ENCODE data around the gene MUC20. TPM values are rescaled to one million over a fixed set of nuclear protein-coding genes. Genes with fewer than 3 reads are reported as not detected.
A peak's percentile ranks its signal among the peaks of the same experiment; 100 is the strongest.

Gene MUC20
- total and polyA plus RNA-seq, 2 donors (not counting 1 experiment from before 2014, with no cell fraction given): 0.54 to 0.66 TPM

DNA sequence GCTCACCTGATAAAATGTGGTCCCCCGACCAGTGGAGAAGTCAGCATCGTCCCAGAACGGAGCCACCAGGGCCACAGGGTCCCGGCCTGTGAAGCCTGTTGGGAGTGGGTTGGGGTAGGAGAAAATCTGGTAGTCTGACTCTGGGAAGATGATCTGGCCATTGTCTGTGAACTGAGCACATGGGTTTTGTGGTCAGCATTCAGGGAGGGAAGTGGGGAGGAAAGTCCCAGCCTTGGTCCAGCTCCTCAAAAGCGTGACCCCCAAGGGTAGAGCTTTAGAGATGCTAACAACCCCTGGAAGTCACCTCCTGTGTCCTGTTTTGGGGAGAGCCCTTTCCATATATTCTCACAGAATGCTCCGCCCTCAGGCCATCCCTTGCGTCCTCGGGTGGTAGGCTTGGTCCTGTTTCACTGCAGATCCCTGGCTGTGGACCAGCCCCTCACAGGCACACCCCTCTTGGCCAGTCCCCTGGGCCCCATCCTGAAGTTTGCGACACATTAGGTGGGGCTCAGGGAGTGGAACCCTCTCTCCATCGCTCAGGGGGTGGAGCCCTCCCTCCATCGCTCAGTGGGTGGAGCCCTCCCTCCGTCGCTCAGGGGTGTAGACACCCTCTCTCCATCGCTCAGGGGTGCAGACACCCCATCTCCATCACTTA lies 51.0 kb downstream of the MUC20 start:
- no peak overlapping the region for H2AFZ ChIP-seq (ENCODE audit: low read length)
- no peaks in the 10 kb centered on the region for H3K4me1 ChIP-seq (ENCODE audit: control insufficient read depth, extremely low read depth, insufficient read depth, low read length)
- H3K27me3 ChIP-seq (ENCODE audit: control insufficient read depth, insufficient read depth, low read length): no peaks in the 10 kb centered on the region
- H3K27ac ChIP-seq (ENCODE audit: insufficient read depth, low read length): no peak overlapping the region
- H3K4me2 ChIP-seq (ENCODE audit: extremely low read depth, insufficient read depth, low read length): no peak overlapping the region
- no peaks in the 10 kb centered on the region for H3K9me3 ChIP-seq (ENCODE audit: control insufficient read depth, insufficient read depth, low read depth, low read length)
- no peaks in the 10 kb centered on the region for H3K36me3 ChIP-seq (ENCODE audit: control insufficient read depth, insufficient read depth, low read length)
- TF ChIP-seq EZH2 (IDR thresholded peaks at IDR 0.05; ENCODE audit: low read length, missing control alignments): no peak
- TF ChIP-seq, protein P1, sequence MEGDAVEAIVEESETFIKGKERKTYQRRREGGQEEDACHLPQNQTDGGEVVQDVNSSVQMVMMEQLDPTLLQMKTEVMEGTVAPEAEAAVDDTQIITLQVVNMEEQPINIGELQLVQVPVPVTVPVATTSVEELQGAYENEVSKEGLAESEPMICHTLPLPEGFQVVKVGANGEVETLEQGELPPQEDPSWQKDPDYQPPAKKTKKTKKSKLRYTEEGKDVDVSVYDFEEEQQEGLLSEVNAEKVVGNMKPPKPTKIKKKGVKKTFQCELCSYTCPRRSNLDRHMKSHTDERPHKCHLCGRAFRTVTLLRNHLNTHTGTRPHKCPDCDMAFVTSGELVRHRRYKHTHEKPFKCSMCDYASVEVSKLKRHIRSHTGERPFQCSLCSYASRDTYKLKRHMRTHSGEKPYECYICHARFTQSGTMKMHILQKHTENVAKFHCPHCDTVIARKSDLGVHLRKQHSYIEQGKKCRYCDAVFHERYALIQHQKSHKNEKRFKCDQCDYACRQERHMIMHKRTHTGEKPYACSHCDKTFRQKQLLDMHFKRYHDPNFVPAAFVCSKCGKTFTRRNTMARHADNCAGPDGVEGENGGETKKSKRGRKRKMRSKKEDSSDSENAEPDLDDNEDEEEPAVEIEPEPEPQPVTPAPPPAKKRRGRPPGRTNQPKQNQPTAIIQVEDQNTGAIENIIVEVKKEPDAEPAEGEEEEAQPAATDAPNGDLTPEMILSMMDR (conservative IDR thresholded peaks at IDR 0.05 in 1 of 2, IDR thresholded peaks at IDR 0.05 in 1 of 2; ENCODE audit: low read depth in 1 of 2, low read length in 2 of 2): no peak
- no peak overlapping the region for H3K4me3 ChIP-seq (replicated peaks in 1 of 4; ENCODE audit: control extremely low read depth in 1 of 4, insufficient read depth in 1 of 4, low read depth in 3 of 4, low read length in 4 of 4)
- DNase-seq (ENCODE audit: low read depth in 2 of 2): no peak
- H3K9ac ChIP-seq (ENCODE audit: insufficient read depth, low read length): no peak overlapping the region
- H3K79me2 ChIP-seq (ENCODE audit: control insufficient read depth, insufficient read depth, low read length): no peaks in the 10 kb centered on the region
- H4K20me1 ChIP-seq (ENCODE audit: control insufficient read depth, extremely low read depth, insufficient read depth, low read length): no peaks in the 10 kb centered on the region

DNA sequence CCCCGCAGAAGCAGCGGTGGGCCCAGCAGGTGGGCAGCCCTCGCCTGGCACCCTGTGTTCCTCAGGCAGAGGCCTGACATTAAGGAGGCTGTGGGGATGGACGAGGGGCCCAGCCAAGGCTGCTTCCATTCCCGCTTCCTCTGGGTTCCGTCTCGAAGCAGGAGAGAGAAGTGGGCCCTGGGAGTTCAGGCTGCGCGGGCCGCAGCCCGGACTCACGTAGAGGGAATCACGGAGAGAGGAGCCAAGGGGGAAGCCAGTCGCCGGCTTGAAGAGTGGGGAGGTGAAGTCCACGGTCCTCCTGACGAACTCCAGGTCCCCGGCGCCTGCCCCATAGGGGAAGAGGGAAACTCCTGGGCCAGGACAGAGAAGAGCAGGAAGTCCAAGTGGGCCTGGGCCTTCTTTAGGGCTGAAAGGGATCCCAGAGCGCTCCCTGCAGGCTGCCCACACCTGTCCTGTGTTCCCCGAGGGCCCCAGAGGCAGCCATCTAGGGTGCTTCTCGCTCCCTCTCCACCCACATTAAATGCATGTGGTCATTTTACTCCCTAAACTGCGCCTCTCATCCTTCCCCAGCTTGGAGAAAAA lies 53.3 kb downstream of the MUC20 start:
- no peak overlapping the region for H3K4me3 ChIP-seq (replicated peaks in 1 of 4; ENCODE audit: control extremely low read depth in 1 of 4, insufficient read depth in 1 of 4, low read depth in 3 of 4, low read length in 4 of 4)
- H3K4me1 ChIP-seq (ENCODE audit: control insufficient read depth, extremely low read depth, insufficient read depth, low read length): no peaks in the 10 kb centered on the region
- TF ChIP-seq, protein P1 (conservative IDR thresholded peaks at IDR 0.05 in 1 of 2, IDR thresholded peaks at IDR 0.05 in 1 of 2; ENCODE audit: low read depth in 1 of 2, low read length in 2 of 2): no peak
- TF ChIP-seq EZH2 (IDR thresholded peaks at IDR 0.05; ENCODE audit: low read length, missing control alignments): no peak
- DNase-seq (ENCODE audit: low read depth in 2 of 2): no peak
- no peaks in the 10 kb centered on the region for H3K27me3 ChIP-seq (ENCODE audit: control insufficient read depth, insufficient read depth, low read length)
- no peaks in the 10 kb centered on the region for H3K36me3 ChIP-seq (ENCODE audit: control insufficient read depth, insufficient read depth, low read length)
- no peak overlapping the region for H2AFZ ChIP-seq (ENCODE audit: low read length)
- no peaks in the 10 kb centered on the region for H3K9me3 ChIP-seq (ENCODE audit: control insufficient read depth, insufficient read depth, low read depth, low read length)
- H3K79me2 ChIP-seq (ENCODE audit: control insufficient read depth, insufficient read depth, low read length): no peaks in the 10 kb centered on the region
- no peak overlapping the region for H3K4me2 ChIP-seq (ENCODE audit: extremely low read depth, insufficient read depth, low read length)
- no peak overlapping the region for H3K27ac ChIP-seq (ENCODE audit: insufficient read depth, low read length)
- no peaks in the 10 kb centered on the region for H4K20me1 ChIP-seq (ENCODE audit: control insufficient read depth, extremely low read depth, insufficient read depth, low read length)
- no peak overlapping the region for H3K9ac ChIP-seq (ENCODE audit: insufficient read depth, low read length)

DNA sequence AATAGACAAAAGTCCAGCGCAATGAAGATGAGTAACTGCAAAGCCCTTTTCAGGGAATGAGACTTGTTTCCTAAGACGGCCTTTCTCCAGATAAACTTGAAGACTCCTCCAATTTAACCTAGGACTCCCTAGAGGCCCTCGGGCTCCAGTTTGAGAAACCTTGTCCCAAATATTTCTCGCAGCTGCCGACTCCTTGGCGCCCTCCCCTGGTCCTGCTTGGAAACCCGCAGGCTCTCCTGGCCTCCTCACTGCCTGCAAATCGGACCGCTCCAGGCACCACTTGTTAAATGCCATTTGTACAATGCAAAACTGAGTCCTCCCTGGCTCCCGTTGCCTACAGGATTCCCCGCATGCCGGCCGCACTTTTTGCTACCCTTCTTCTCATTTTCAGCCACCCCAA lies 54.1 kb downstream of the MUC20 start:
- Histone ChIP-seq H3K4me3 (replicated peaks in 1 of 4; ENCODE audit: control extremely low read depth in 1 of 4, insufficient read depth in 1 of 4, low read depth in 3 of 4, low read length in 4 of 4) (no peak overlapping the region), H3K27me3 (ENCODE audit: control insufficient read depth, insufficient read depth, low read length) (no peaks in the 10 kb centered on the region), H3K9ac (ENCODE audit: insufficient read depth, low read length) (no peak overlapping the region), H3K4me2 (ENCODE audit: extremely low read depth, insufficient read depth, low read length) (no peak overlapping the region), H4K20me1 (ENCODE audit: control insufficient read depth, extremely low read depth, insufficient read depth, low read length) (no peaks in the 10 kb centered on the region), H3K9me3 (ENCODE audit: control insufficient read depth, insufficient read depth, low read depth, low read length) (no peaks in the 10 kb centered on the region), H2AFZ (ENCODE audit: low read length) (no peak overlapping the region), H3K27ac (ENCODE audit: insufficient read depth, low read length) (no peak overlapping the region), H3K4me1 (ENCODE audit: control insufficient read depth, extremely low read depth, insufficient read depth, low read length) (no peaks in the 10 kb centered on the region), H3K36me3 (ENCODE audit: control insufficient read depth, insufficient read depth, low read length) (no peaks in the 10 kb centered on the region), H3K79me2 (ENCODE audit: control insufficient read depth, insufficient read depth, low read length) (no peaks in the 10 kb centered on the region)
- no peak for TF ChIP-seq EZH2 (IDR thresholded peaks at IDR 0.05; ENCODE audit: low read length, missing control alignments)
- TF ChIP-seq, protein P1 (conservative IDR thresholded peaks at IDR 0.05 in 1 of 2, IDR thresholded peaks at IDR 0.05 in 1 of 2; ENCODE audit: low read depth in 1 of 2, low read length in 2 of 2): peak; percentile 30 to 49
- peak in 1 of 2 donors; percentile 14 for DNase-seq (ENCODE audit: low read depth in 2 of 2)
